GM12891 (cell line): Measurements from ENCODE around the gene FAM53A.

Source experiments
- POLR2A ChIP-seq: IDR thresholded peaks from 2 replicates; pipeline ENCODE4 v1.6.1; 2011; ENCODE audit warnings: low read depth, low read length, control low read depth
- POLR2AphosphoS5 ChIP-seq: IDR thresholded peaks from 2 replicates; pipeline ENCODE4 v1.6.1; 2011; ENCODE audit warnings: low read depth, low read length, control low read depth

- no peak for TF ChIP-seq POLR2A
- TF ChIP-seq POLR2AphosphoS5 = no peak
Measured at GRCh38 chr4:1624519-1624910, 59.6 kb downstream of the FAM53A start.
